Prostate gland (tissue), 2 donors: ENCODE data around the gene PHYHIPL. TPM values are rescaled to one million over a fixed set of nuclear protein-coding genes. Genes with fewer than 3 reads are reported as not detected.
"Not testable (repeated sequence)": the region's sequence is repeated elsewhere in the genome, so short reads cannot be mapped to it uniquely, and the experiment has no call there.

Experiments
- DNase-seq: peaks from one replicate; pipeline ENCODE4 v3.0.0-alpha.2; 2019; ENCODE audit warnings: low spot score
- H3K27ac ChIP-seq, 2 donors: fragments of 200-600 bp; sonication (generic); 2 replicates each; pipeline ENCODE4 v1.5.1; 2017 to 2019
- H3K27me3 ChIP-seq: fragments of 200-600 bp; sonication (generic); replicated peaks from 2 replicates; pipeline ENCODE4 v1.5.1; 2019; ENCODE audit not compliant: insufficient read depth
- H3K36me3 ChIP-seq, 2 donors: fragments of 200-600 bp; sonication (generic); 1 replicate in 1 of 2; 2 replicates in 1 of 2; pipeline versions ENCODE4 v1.5.1 to v1.8.1; 2017 to 2019
- H3K4me1 ChIP-seq: fragments of 200-600 bp; sonication (generic); replicated peaks from 2 replicates; pipeline ENCODE4 v1.5.1; 2019
- H3K4me3 ChIP-seq, 2 donors: fragments of 200-600 bp; sonication (generic); 2 replicates each; pipeline ENCODE4 v1.5.1; 2017 to 2019
- H3K9me3 ChIP-seq: fragments of 200-600 bp; sonication (generic); 2 replicates; pipeline ENCODE4 v1.5.1; 2017
- CTCF ChIP-seq, 4 experiments: fragments of 200-600 bp in 2 of 4; fragments of 450-650 bp in 2 of 4; sonication (generic) in 2 of 4; IDR thresholded peaks; 1 replicate in 3 of 4; 2 replicates in 1 of 4; pipeline ENCODE4 v1.5.1; 2016 to 2019; ENCODE audit warnings: antibody characterized with exemption in 4 of 4, mild to moderate bottlenecking in 2 of 4, moderate library complexity in 2 of 4
- POLR2A ChIP-seq: fragments of 450-650 bp; IDR thresholded peaks from one replicate; pipeline ENCODE4 v1.6.1; 2016; ENCODE audit warnings: antibody characterized with exemption, mild to moderate bottlenecking
- POLR2AphosphoS5 ChIP-seq: sonication (generic); formaldehyde crosslinking; IDR thresholded peaks from one replicate; pipeline ENCODE4 v1.6.1; 2017; ENCODE audit warnings: antibody characterized with exemption
- WGBS: methylation state at CpG from one replicate; pipeline ENCODE4 v1.1.5; 2018; 5-methylcytosine and 5-hydroxymethylcytosine counted together
- intact Hi-C: fragments of 100-400 bp; cut with DNase I; formaldehyde crosslinking; loops from one replicate; pipeline ENCODE4 v1.14.2; 2022
- total RNA-seq, 2 donors: library from RNA; depleted of rRNA; stranded (reverse); fragments of >200 nt; gene quantifications; one replicate each; pipeline ENCODE4 v1.1.0, GENCODE V29; 2016

PHYHIPL gene
- total RNA-seq, 2 donors from 2014 or later, result 7.0 to 32.1 TPM

GRCh38 chr10:59214160-59214559 lies 37.7 kb downstream of the PHYHIPL start:
- H3K4me1 ChIP-seq, result no peaks in the 10 kb centered on the region
- intact Hi-C loops, result no loop called here
- 96% methylated on average over 1 of the region's 1 CpG for WGBS

GRCh38 chr10:59216178-59216869 lies 39.9 kb downstream of the PHYHIPL start:
- H3K27ac ChIP-seq, result no peak overlapping the region
- intact Hi-C loops, result no loop called here
- H3K4me3 ChIP-seq, result no peak overlapping the region
- no peaks in the 10 kb centered on the region for H3K27me3 ChIP-seq
- WGBS, result 70% methylated on average over 4 of the region's 4 CpGs
- TF ChIP-seq POLR2AphosphoS5, result no peak
- no peak for TF ChIP-seq POLR2A
- TF ChIP-seq CTCF (IDR thresholded peaks at IDR 0.05), result no peak
- H3K4me1 ChIP-seq, result no peaks in the 10 kb centered on the region
- H3K9me3 ChIP-seq, result no peaks in the 10 kb centered on the region
- DNase-seq, result no peak
- no peaks in the 10 kb centered on the region for H3K36me3 ChIP-seq

More at GRCh38 chr10:59214160-59214559, 37.7 kb downstream of the PHYHIPL start:
- Histone ChIP-seq H3K27ac (no peak overlapping the region), H3K4me3 (no peak overlapping the region), H3K27me3 (no peaks in the 10 kb centered on the region), H3K9me3 (no peaks in the 10 kb centered on the region), H3K36me3 (no peaks in the 10 kb centered on the region)
- DNase-seq, result no peak
- TF ChIP-seq POLR2AphosphoS5, result no peak
- TF ChIP-seq POLR2A, result no peak
- no peak for TF ChIP-seq CTCF (IDR thresholded peaks at IDR 0.05)

GRCh38 chr10:59222788-59223187 lies 46.3 kb downstream of the PHYHIPL start:
- no peak for TF ChIP-seq POLR2A
- TF ChIP-seq POLR2AphosphoS5, result no peak
- TF ChIP-seq CTCF (IDR thresholded peaks at IDR 0.05), result no peak
- H3K9me3 ChIP-seq, result no peaks in the 10 kb centered on the region
- no peak for DNase-seq
- H3K27me3 ChIP-seq, result no peaks in the 10 kb centered on the region
- H3K4me1 ChIP-seq, result no peaks in the 10 kb centered on the region
- no peak overlapping the region for H3K27ac ChIP-seq
- intact Hi-C loops, result no loop called here
- no peak overlapping the region for H3K4me3 ChIP-seq
- no peaks in the 10 kb centered on the region for H3K36me3 ChIP-seq

GRCh38 chr10:59223597-59223996 lies 47.2 kb downstream of the PHYHIPL start:
- DNase-seq, H3K27me3 ChIP-seq, H3K9me3 ChIP-seq, H3K27ac ChIP-seq, H3K4me1 ChIP-seq, H3K36me3 ChIP-seq, intact Hi-C loops, H3K4me3 ChIP-seq: not testable (repeated sequence)
- 92% methylated on average over 2 of the region's 2 CpGs for WGBS

GRCh38 chr10:59225211-59225610 lies 48.8 kb downstream of the PHYHIPL start:
- no peaks in the 10 kb centered on the region for H3K27me3 ChIP-seq
- no peak overlapping the region for H3K27ac ChIP-seq
- H3K9me3 ChIP-seq, result no peaks in the 10 kb centered on the region
- no peaks in the 10 kb centered on the region for H3K36me3 ChIP-seq
- no peak for TF ChIP-seq POLR2A
- TF ChIP-seq CTCF (IDR thresholded peaks at IDR 0.05), result no peak
- TF ChIP-seq POLR2AphosphoS5, result no peak
- no peak for DNase-seq
- H3K4me3 ChIP-seq, result no peak overlapping the region
- intact Hi-C loops, result no loop called here
- H3K4me1 ChIP-seq, result no peaks in the 10 kb centered on the region
